Natural killer cell (primary cell): ENCODE measurements around the gene LRP6. TPM values are rescaled to one million over a fixed set of nuclear protein-coding genes. Genes with fewer than 3 reads are reported as not detected.

Source experiments
- ATAC-seq, 3 donors: fragments of 150-1000 bp in 2 of 3; fragments of 200-7000 bp in 1 of 3; cut with Tn5 transposase; 1 replicate in 1 of 3; 2 replicates in 2 of 3; pipeline ENCODE4 v1.10.0; 2021; ENCODE audit warnings: mild to moderate bottlenecking in 2 of 3, moderate library complexity in 2 of 3
- DNase-seq, 2 donors: peaks; one replicate each; pipeline versions ENCODE4 v3.0.0 to v3.0.0-alpha.2; 2013 to 2021; ENCODE audit warnings: mixed read lengths in 1 of 2
- H3K27ac ChIP-seq: one replicate; pipeline ENCODE4 v1.5.1; 2013; ENCODE audit warnings: mild to moderate bottlenecking, low read length
- H3K27me3 ChIP-seq: one replicate; pipeline ENCODE4 v1.6.1; 2013; ENCODE audit warnings: low read length; ENCODE audit not compliant: control insufficient read depth, insufficient read depth
- H3K36me3 ChIP-seq: one replicate; pipeline ENCODE4 v1.6.1; 2013; ENCODE audit warnings: low read length; ENCODE audit not compliant: control insufficient read depth, insufficient read depth
- H3K4me1 ChIP-seq: one replicate; pipeline ENCODE4 v1.6.1; 2013; ENCODE audit warnings: low read length; ENCODE audit not compliant: control insufficient read depth, insufficient read depth
- H3K4me3 ChIP-seq: one replicate; pipeline ENCODE4 v1.5.1; 2013; ENCODE audit warnings: low read length
- H3K9me3 ChIP-seq: one replicate; pipeline ENCODE4 v1.6.1; 2013; ENCODE audit warnings: low read length; ENCODE audit not compliant: control insufficient read depth, insufficient read depth
- H3K27ac Mint-ChIP-seq, 2 donors: one replicate each; pipeline ENCODE4 v1.8.0; 2022; ENCODE audit warnings: mild to moderate bottlenecking in 2 of 2, mixed read lengths in 2 of 2, moderate library complexity in 1 of 2
- H3K27me3 Mint-ChIP-seq, 2 donors: one replicate each; pipeline ENCODE4 v1.8.0; 2022; ENCODE audit warnings: low read depth in 2 of 2, mixed read lengths in 2 of 2
- H3K36me3 Mint-ChIP-seq: one replicate; pipeline ENCODE4 v1.8.0; 2022; ENCODE audit warnings: mixed read lengths
- H3K4me1 Mint-ChIP-seq, 2 donors: one replicate each; pipeline ENCODE4 v1.8.0; 2022; ENCODE audit warnings: mixed read lengths in 2 of 2
- H3K4me3 Mint-ChIP-seq: one replicate; pipeline ENCODE4 v1.8.0; 2022; ENCODE audit warnings: mild to moderate bottlenecking, moderate library complexity, mixed read lengths
- H3K9me3 Mint-ChIP-seq, 2 donors: one replicate each; pipeline ENCODE4 v1.8.0; 2022; ENCODE audit warnings: mixed read lengths in 2 of 2
- WGBS: methylation state at CpG from one replicate; pipeline ENCODE4 v1.1.7; 2013; ENCODE audit warnings: missing lambda C conversion rate; ENCODE audit not compliant: insufficient coverage; 5-methylcytosine and 5-hydroxymethylcytosine counted together
- intact Hi-C: fragments of 100-400 bp; cut with micrococcal nuclease; formaldehyde crosslinking; loops from one replicate; pipeline ENCODE4 v1.14.2; 2022
- total RNA-seq, 4 donors: library from RNA; stranded (reverse); fragments of 120-200 nt in 1 of 4; gene quantifications; one replicate each; pipeline versions ENCODE4 v1.2.3 to v1.2.4, GENCODE V29; 2013 to 2022
- TF ChIP-seq, protein P1 (sequence below): fragments of 200-600 bp; IDR thresholded peaks from one replicate; pipeline ENCODE4 v1.8.0; 2022; ENCODE audit warnings: antibody characterized with exemption

LRP6 gene
- total RNA-seq, 3 donors from 2014 or later (not counting 1 experiment from before 2014, with no cell fraction given) = 0.05 to 0.33 TPM; not detected in 1

DNA sequence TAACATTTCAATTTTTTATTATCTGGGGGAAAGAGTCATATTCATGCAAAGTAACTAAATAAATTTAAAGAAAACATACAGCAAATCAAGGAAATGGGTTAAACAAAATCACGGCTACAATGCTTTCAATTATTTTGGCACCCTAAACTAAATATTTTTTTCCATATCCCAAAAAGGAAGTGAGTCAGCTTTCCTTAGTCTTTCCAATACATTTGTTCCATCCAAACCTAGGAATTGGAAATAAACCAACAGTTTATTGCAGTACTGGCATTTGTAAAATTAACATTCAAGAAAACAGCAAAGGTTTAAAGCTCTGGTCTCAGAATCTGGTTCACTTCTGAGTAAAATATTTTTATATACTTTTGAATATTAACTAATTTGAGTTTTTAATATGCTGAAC is 106.9 kb downstream of the LRP6 start:
- Mint-ChIP-seq H3K27ac (no peak overlapping the region), H3K4me3 (no peak overlapping the region), H3K27me3 (peaks cover 37 to 45% of the 10 kb centered on the region in 2 donors), H3K9me3 (no peaks in the 10 kb centered on the region), H3K4me1 (no peaks in the 10 kb centered on the region), H3K36me3 (no peaks in the 10 kb centered on the region)
- Histone ChIP-seq H3K4me1 (no peaks in the 10 kb centered on the region), H3K9me3 (no peaks in the 10 kb centered on the region), H3K27me3 (peaks cover 34% of the 10 kb centered on the region), H3K27ac (no peak overlapping the region), H3K4me3 (no peak overlapping the region), H3K36me3 (no peaks in the 10 kb centered on the region)
- WGBS = 76% methylated on average over 1 of the region's 1 CpG
- intact Hi-C loops = no loop called here
- DNase-seq (no peak), ATAC-seq (no peak)
- TF ChIP-seq, protein P1, sequence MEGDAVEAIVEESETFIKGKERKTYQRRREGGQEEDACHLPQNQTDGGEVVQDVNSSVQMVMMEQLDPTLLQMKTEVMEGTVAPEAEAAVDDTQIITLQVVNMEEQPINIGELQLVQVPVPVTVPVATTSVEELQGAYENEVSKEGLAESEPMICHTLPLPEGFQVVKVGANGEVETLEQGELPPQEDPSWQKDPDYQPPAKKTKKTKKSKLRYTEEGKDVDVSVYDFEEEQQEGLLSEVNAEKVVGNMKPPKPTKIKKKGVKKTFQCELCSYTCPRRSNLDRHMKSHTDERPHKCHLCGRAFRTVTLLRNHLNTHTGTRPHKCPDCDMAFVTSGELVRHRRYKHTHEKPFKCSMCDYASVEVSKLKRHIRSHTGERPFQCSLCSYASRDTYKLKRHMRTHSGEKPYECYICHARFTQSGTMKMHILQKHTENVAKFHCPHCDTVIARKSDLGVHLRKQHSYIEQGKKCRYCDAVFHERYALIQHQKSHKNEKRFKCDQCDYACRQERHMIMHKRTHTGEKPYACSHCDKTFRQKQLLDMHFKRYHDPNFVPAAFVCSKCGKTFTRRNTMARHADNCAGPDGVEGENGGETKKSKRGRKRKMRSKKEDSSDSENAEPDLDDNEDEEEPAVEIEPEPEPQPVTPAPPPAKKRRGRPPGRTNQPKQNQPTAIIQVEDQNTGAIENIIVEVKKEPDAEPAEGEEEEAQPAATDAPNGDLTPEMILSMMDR = no peak

DNA sequence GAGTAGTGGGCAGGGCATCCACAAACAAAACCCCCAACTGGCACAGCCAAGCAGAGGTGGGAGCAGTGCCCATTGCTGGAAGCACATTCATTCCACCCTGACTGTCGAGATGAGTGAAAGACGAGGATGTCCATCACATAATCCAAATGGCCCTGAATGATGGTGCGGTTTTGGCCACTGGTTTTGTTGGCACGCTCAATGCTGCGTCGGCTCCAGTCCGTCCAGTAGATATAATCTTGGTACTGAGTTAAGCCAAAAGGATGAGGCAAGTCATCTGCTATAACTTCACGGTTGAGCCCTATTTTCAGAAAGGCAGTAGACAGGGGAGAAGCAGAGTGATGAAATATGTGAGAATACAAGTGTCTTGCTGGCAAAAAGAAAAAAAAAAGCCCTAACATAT is 108.0 kb downstream of the LRP6 start:
- H3K4me3 Mint-ChIP-seq = no peak overlapping the region
- no peak for DNase-seq
- no peaks in the 10 kb centered on the region for H3K4me1 ChIP-seq
- no peak overlapping the region for H3K27ac ChIP-seq
- H3K4me1 Mint-ChIP-seq = no peaks in the 10 kb centered on the region
- H3K9me3 ChIP-seq = no peaks in the 10 kb centered on the region
- H3K27me3 Mint-ChIP-seq = peaks cover 35 to 45% of the 10 kb centered on the region in 2 donors
- no peaks in the 10 kb centered on the region for H3K9me3 Mint-ChIP-seq
- no peaks in the 10 kb centered on the region for H3K36me3 Mint-ChIP-seq
- H3K27ac Mint-ChIP-seq = no peak overlapping the region
- H3K4me3 ChIP-seq = no peak overlapping the region
- H3K36me3 ChIP-seq = no peaks in the 10 kb centered on the region
- peaks cover 27% of the 10 kb centered on the region for H3K27me3 ChIP-seq
- no peak for ATAC-seq
- TF ChIP-seq, protein P1 = no peak
- 95% methylated on average over 8 of the region's 8 CpGs for WGBS
- intact Hi-C loops = no loop called here

DNA sequence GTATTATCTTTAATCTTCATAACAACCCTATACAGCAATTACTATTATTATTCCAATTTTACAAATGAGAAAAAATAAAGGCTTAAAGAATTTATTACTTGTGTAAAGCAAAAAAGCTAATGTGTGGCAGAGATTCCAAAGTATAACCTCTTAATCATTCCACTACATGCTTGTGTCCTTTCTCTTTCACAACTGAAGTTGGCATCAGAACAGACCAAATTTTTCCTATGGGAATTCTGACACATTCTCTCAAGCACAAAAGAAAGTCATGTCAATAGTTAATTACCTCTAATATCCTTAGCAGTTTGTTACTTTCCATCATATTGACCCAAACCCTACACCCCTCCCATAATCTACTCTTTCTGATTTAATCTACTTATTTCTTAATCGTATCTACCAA is 109.4 kb downstream of the LRP6 start:
- WGBS = 83% methylated on average over 1 of the region's 1 CpG
- no peaks in the 10 kb centered on the region for H3K4me1 Mint-ChIP-seq
- H3K36me3 Mint-ChIP-seq = no peaks in the 10 kb centered on the region
- H3K27ac Mint-ChIP-seq = no peak overlapping the region
- H3K36me3 ChIP-seq = no peaks in the 10 kb centered on the region
- ATAC-seq = no peak
- H3K27me3 ChIP-seq = peaks cover 32% of the 10 kb centered on the region
- no peaks in the 10 kb centered on the region for H3K9me3 ChIP-seq
- intact Hi-C loops = no loop called here
- no peaks in the 10 kb centered on the region for H3K4me1 ChIP-seq
- no peak overlapping the region for H3K4me3 Mint-ChIP-seq
- no peaks in the 10 kb centered on the region for H3K9me3 Mint-ChIP-seq
- DNase-seq = no peak
- H3K27ac ChIP-seq = no peak overlapping the region
- no peak overlapping the region for H3K4me3 ChIP-seq
- TF ChIP-seq, protein P1 = no peak
- peaks cover 37 to 43% of the 10 kb centered on the region in 2 donors for H3K27me3 Mint-ChIP-seq

DNA sequence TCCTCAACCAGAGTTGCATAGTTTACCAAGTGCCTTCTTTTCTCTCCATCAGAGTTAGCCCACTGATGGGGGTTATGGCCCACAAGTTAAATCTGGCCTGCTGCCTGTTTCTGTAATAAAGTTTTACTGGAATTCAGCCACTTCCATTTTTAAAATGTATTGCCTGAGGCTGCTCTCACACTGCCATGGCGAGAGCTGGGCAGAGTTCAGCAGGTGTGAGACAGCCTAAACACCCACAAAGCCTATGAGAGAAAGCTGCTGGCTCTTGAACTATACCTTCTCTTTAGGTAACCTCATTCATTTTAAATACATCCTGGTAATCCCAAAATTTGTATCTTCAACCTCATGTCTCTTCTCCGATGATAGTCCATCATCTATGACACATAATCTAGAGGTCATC is 110.0 kb downstream of the LRP6 start:
- H3K4me3 ChIP-seq = no peak overlapping the region
- Mint-ChIP-seq H3K27me3 (peaks cover 32 to 43% of the 10 kb centered on the region in 2 donors), H3K27ac (no peak overlapping the region)

More for the DNA sequence above, 110.0 kb downstream of the LRP6 start:
- ATAC-seq = no peak
- Mint-ChIP-seq H3K9me3 (no peaks in the 10 kb centered on the region), H3K4me1 (no peaks in the 10 kb centered on the region), H3K36me3 (no peaks in the 10 kb centered on the region), H3K4me3 (no peak overlapping the region)
- 75% methylated on average over 2 of the region's 2 CpGs for WGBS
- Histone ChIP-seq H3K36me3 (no peaks in the 10 kb centered on the region), H3K27ac (no peak overlapping the region), H3K9me3 (no peaks in the 10 kb centered on the region), H3K27me3 (peaks cover 29% of the 10 kb centered on the region), H3K4me1 (no peaks in the 10 kb centered on the region)
- intact Hi-C loops = no loop called here
- TF ChIP-seq, protein P1 = no peak
- DNase-seq = no peak
